Measurements from ENCODE around the gene CD81. TPM values are rescaled to one million over a fixed set of nuclear protein-coding genes. Genes with fewer than 3 reads are reported as not detected.

Gene CD81
- total RNA-seq: 100 to 1,000 TPM; 641 to 754 TPM
- polyA plus RNA-seq (ENCODE audit: insufficient read length in 6 of 6): 100 to 1,000 TPM; 595 to 747 (median 646) TPM
- long read RNA-seq, donor 1, transcript CD81-207 (6 exons, 890 nt): minor isoform, 23 of 921 reads
- long read RNA-seq, donor 1, transcript CD81-204 (5 exons, 940 nt): minor isoform, 37 of 921 reads
- long read RNA-seq, donor 1, transcript CD81-206 (2 exons, 898 nt): minor isoform, 11 of 921 reads
- long read RNA-seq, donor 1, transcript CD81-201 (8 exons, 1,520 nt): major isoform, 516 of 921 reads
- long read RNA-seq, donor 1, partial matches to known transcripts: 283 of 921 reads
- long read RNA-seq, donor 1, other reads (novel, unspliced or antisense): 46 of 921 reads
- long read RNA-seq, donor 2, transcript CD81-207 (6 exons, 890 nt): minor isoform, 6 of 792 reads
- long read RNA-seq, donor 2, transcript CD81-204 (5 exons, 940 nt): minor isoform, 33 of 792 reads
- long read RNA-seq, donor 2, transcript CD81-206 (2 exons, 898 nt): minor isoform, 6 of 792 reads
- long read RNA-seq, donor 2, transcript CD81-201 (8 exons, 1,520 nt): major isoform, 414 of 792 reads
- long read RNA-seq, donor 2, partial matches to known transcripts: 303 of 792 reads
- long read RNA-seq, donor 2, other reads (novel, unspliced or antisense): 29 of 792 reads
- long read RNA-seq, donor 3, transcript CD81-204 (5 exons, 940 nt): minor isoform, 17 of 578 reads
- long read RNA-seq, donor 3, transcript CD81-206 (2 exons, 898 nt): minor isoform, 8 of 578 reads
- long read RNA-seq, donor 3, transcript CD81-207 (6 exons, 890 nt): minor isoform, 11 of 578 reads
- long read RNA-seq, donor 3, transcript CD81-201 (8 exons, 1,520 nt): major isoform, 352 of 578 reads
- long read RNA-seq, donor 3, partial matches to known transcripts: 169 of 578 reads
- long read RNA-seq, donor 3, other reads (novel, unspliced or antisense): 19 of 578 reads
- long read RNA-seq, donor 4, transcript CD81-207 (6 exons, 890 nt): minor isoform, 6 of 79 reads
- long read RNA-seq, donor 4, transcript CD81-204 (5 exons, 940 nt): minor isoform, 6 of 79 reads
- long read RNA-seq, donor 4, transcript CD81-201 (8 exons, 1,520 nt): major isoform, 18 of 79 reads
- long read RNA-seq, donor 4, partial matches to known transcripts: 31 of 79 reads
- long read RNA-seq, donor 4, other reads (novel, unspliced or antisense): 15 of 79 reads
- long read RNA-seq, donor 5, transcript CD81-204 (5 exons, 940 nt): minor isoform, 19 of 525 reads
- long read RNA-seq, donor 5, transcript CD81-201 (8 exons, 1,520 nt): major isoform, 371 of 525 reads
- long read RNA-seq, donor 5, transcript CD81-207 (6 exons, 890 nt): minor isoform, 19 of 525 reads
- long read RNA-seq, donor 5, transcript CD81-206 (2 exons, 898 nt): minor isoform, 6 of 525 reads
- long read RNA-seq, donor 5, partial matches to known transcripts: 71 of 525 reads
- long read RNA-seq, donor 5, other reads (novel, unspliced or antisense): 33 of 525 reads
- long read RNA-seq, donor 6, transcript CD81-204 (5 exons, 940 nt): minor isoform, 6 of 460 reads
- long read RNA-seq, donor 6, transcript CD81-201 (8 exons, 1,520 nt): major isoform, 309 of 460 reads
- long read RNA-seq, donor 6, partial matches to known transcripts: 117 of 460 reads
- long read RNA-seq, donor 6, other reads (novel, unspliced or antisense): 21 of 460 reads
- long read RNA-seq, donor 7, transcript CD81-204 (5 exons, 940 nt): minor isoform, 38 of 298 reads
- long read RNA-seq, donor 7, transcript CD81-201 (8 exons, 1,520 nt): major isoform, 179 of 298 reads
- long read RNA-seq, donor 7, transcript CD81-207 (6 exons, 890 nt): minor isoform, 5 of 298 reads
- long read RNA-seq, donor 7, partial matches to known transcripts: 68 of 298 reads
- long read RNA-seq, donor 7, other reads (novel, unspliced or antisense): 5 of 298 reads
- long read RNA-seq, donor 8, full-length matches to known transcripts: 428 of 623 reads
- long read RNA-seq, donor 8, partial matches to known transcripts: 177 of 623 reads
- long read RNA-seq, donor 8, other reads (novel, unspliced or antisense): 18 of 623 reads
- long read RNA-seq, donor 9, partial matches to known transcripts: 0 of 2 reads
- long read RNA-seq, donor 9, other reads (novel, unspliced or antisense): 0 of 2 reads
- long read RNA-seq, donor 10, transcript CD81-207 (6 exons, 890 nt): major isoform, 9 of 41 reads
- long read RNA-seq, donor 10, partial matches to known transcripts: 4 of 41 reads
- long read RNA-seq, donor 10, other reads (novel, unspliced or antisense): 18 of 41 reads
- long read RNA-seq, donor 11, transcript CD81-207 (6 exons, 890 nt): minor isoform, 14 of 514 reads
- long read RNA-seq, donor 11, transcript CD81-206 (2 exons, 898 nt): minor isoform, 16 of 514 reads
- long read RNA-seq, donor 11, transcript CD81-204 (5 exons, 940 nt): minor isoform, 23 of 514 reads
- long read RNA-seq, donor 11, transcript CD81-201 (8 exons, 1,520 nt): major isoform, 392 of 514 reads
- long read RNA-seq, donor 11, partial matches to known transcripts: 50 of 514 reads
- long read RNA-seq, donor 11, other reads (novel, unspliced or antisense): 17 of 514 reads
- long read RNA-seq, donor 12, transcript CD81-214 (4 exons, 425 nt): minor isoform, 6 of 493 reads
- long read RNA-seq, donor 12, transcript CD81-201 (8 exons, 1,520 nt): major isoform, 329 of 493 reads
- long read RNA-seq, donor 12, transcript CD81-204 (5 exons, 940 nt): minor isoform, 46 of 493 reads
- long read RNA-seq, donor 12, transcript CD81-207 (6 exons, 890 nt): minor isoform, 16 of 493 reads
- long read RNA-seq, donor 12, partial matches to known transcripts: 76 of 493 reads
- long read RNA-seq, donor 12, other reads (novel, unspliced or antisense): 15 of 493 reads

- no peaks in the 10 kb centered on the region for H3K36me3 ChIP-seq
- peak in 1 of 4 donors; percentile 85 for DNase-seq
- no peaks in the 10 kb centered on the region for H3K9me3 ChIP-seq
- H3K27ac ChIP-seq: peak within 1 kb of the TSS; percentile 94 to 97
- H3K27me3 ChIP-seq: peaks cover 0 to 19% of the 10 kb centered on the region in 2 donors
- intact Hi-C loops (cut with DNase I): no loop called here
- ATAC-seq: peak; percentile 75
- peaks cover 21 to 47% of the 10 kb centered on the region in 2 donors for H3K4me1 ChIP-seq
- peak within 1 kb of the TSS; percentile 81 to 98 for H3K4me3 ChIP-seq
- TF ChIP-seq, protein P1, sequence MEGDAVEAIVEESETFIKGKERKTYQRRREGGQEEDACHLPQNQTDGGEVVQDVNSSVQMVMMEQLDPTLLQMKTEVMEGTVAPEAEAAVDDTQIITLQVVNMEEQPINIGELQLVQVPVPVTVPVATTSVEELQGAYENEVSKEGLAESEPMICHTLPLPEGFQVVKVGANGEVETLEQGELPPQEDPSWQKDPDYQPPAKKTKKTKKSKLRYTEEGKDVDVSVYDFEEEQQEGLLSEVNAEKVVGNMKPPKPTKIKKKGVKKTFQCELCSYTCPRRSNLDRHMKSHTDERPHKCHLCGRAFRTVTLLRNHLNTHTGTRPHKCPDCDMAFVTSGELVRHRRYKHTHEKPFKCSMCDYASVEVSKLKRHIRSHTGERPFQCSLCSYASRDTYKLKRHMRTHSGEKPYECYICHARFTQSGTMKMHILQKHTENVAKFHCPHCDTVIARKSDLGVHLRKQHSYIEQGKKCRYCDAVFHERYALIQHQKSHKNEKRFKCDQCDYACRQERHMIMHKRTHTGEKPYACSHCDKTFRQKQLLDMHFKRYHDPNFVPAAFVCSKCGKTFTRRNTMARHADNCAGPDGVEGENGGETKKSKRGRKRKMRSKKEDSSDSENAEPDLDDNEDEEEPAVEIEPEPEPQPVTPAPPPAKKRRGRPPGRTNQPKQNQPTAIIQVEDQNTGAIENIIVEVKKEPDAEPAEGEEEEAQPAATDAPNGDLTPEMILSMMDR (IDR thresholded peaks at IDR 0.05): no peak
Observed at GRCh38 chr11:2376751-2377451, at the start of gene CD81. Gene CD81, plus strand, starts transcription at chr11:2377310. Its CDS starts 240 bp downstream, at chr11:2377550.

GRCh38 chr11:2328021-2328420 lies 49.1 kb upstream of the CD81 start:
- ATAC-seq: no peak
- peak in 1 of 4 donors; percentile 40 for DNase-seq
- Histone ChIP-seq H3K4me1 (no peaks in the 10 kb centered on the region), H3K27me3 (no peaks in the 10 kb centered on the region), H3K27ac (no peak overlapping the region), H3K9me3 (peaks cover 0 to 11% of the 10 kb centered on the region in 2 donors), H3K4me3 (no peak overlapping the region), H3K36me3 (no peaks in the 10 kb centered on the region)
- intact Hi-C loops (cut with DNase I): no loop called here
- TF ChIP-seq, protein P1 (IDR thresholded peaks at IDR 0.05): no peak

DNA sequence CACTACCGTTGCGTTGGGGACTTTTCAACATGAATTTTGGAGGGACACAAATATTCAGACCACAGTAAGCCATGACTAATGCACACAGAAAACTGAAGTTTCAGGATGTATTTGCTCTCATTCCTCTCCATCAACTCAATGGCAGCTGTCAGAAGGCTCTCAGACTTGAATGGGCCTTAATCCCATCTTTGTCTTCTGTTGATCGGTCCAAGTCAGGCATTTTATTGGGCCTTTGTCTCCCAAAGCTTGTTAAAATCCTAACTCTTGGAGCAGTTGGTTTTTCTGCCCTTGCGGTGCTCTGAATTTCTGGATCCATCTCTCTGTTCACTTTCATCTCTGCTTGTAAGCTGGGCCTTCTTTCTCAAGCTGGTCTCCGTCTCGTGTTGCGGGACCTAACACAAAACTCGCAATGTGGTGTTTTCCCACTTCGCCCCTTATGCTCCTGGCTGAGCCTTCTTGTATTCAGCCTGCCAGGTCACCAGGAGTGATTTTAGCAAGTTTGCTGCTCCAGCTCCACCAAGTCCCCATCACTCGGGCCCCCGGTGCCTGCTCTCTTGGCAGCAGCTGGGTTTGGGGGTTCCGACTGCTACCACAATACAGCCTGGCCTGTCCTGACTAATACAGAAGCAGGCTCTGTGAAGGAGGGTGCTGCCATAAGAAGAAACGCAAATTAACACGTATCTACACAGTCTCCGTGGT lies 48.3 kb upstream of the CD81 start:
- Histone ChIP-seq H3K27ac (no peak overlapping the region), H3K4me1 (no peaks in the 10 kb centered on the region), H3K9me3 (peaks cover 0 to 11% of the 10 kb centered on the region in 2 donors), H3K27me3 (no peaks in the 10 kb centered on the region), H3K4me3 (no peak overlapping the region), H3K36me3 (no peaks in the 10 kb centered on the region)
- ATAC-seq (no peak), DNase-seq (no peak)
- intact Hi-C loops (cut with DNase I): no loop called here
- TF ChIP-seq, protein P1 (IDR thresholded peaks at IDR 0.05): no peak
